HEK293 (cell line): Measurements from ENCODE around the gene CACNA1C.
A peak's percentile ranks its signal among the peaks of the same experiment; 100 is the strongest.

Experiments used
- CTCF ChIA-PET: fragments of 350-600 bp; formaldehyde crosslinking; extraction: SDS; loops from one replicate; lab custom pipeline; 2021; ENCODE audit warnings: antibody characterized with exemption; lab: Yijun Ruan, JAX
- POLR2A ChIA-PET: fragments of 300-600 bp; formaldehyde crosslinking; extraction: SDS; loops from one replicate; lab custom pipeline; 2020; ENCODE audit warnings: antibody characterized with exemption, inconsistent platforms; lab: Yijun Ruan, JAX
- H3K27ac ChIP-seq: fragments of 200-500 bp; sonication (Bioruptor generic); 2 replicates; pipeline ENCODE4 v1.5.1; 2014; ENCODE audit warnings: low read depth, low read length, control low read depth, inconsistent platforms; ENCODE audit errors: extremely low read depth
- H3K36me3 ChIP-seq, 2 experiments: fragments of 200-500 bp in 1 of 2; sonication (Bioruptor generic) in 1 of 2; 1 replicate in 1 of 2; 2 replicates in 1 of 2; pipeline ENCODE4 v1.5.1; 2014 to 2017; ENCODE audit warnings: inconsistent platforms in 2 of 2, low read length in 2 of 2; ENCODE audit not compliant: control insufficient read depth in 2 of 2, insufficient read depth in 1 of 2
- H3K4me1 ChIP-seq: fragments of 200-500 bp; sonication (Bioruptor generic); 2 replicates; pipeline ENCODE4 v1.5.1; 2014; ENCODE audit warnings: mild to moderate bottlenecking, low read length, inconsistent platforms; ENCODE audit not compliant: control insufficient read depth, insufficient read depth
- H3K4me3 ChIP-seq: 2 replicates; pipeline ENCODE4 v1.5.1; 2011; ENCODE audit warnings: low read depth, mild to moderate bottlenecking, control low read depth, low read length, moderate library complexity
- H3K9me3 ChIP-seq: fragments of 200-500 bp; sonication (Bioruptor generic); 2 replicates; pipeline ENCODE4 v1.5.1; 2014; ENCODE audit warnings: low read depth, low read length, inconsistent platforms; ENCODE audit not compliant: control insufficient read depth, insufficient read depth
- KLF1 ChIP-seq: fragments of 450-650 bp; formaldehyde crosslinking; IDR thresholded peaks from 2 replicates; pipeline ENCODE4 v1.5.1; 2016; ENCODE audit warnings: missing biosample characterization, missing genetic modification characterization
- KLF8 ChIP-seq: fragments of 450-650 bp; formaldehyde crosslinking; IDR thresholded peaks from 2 replicates; pipeline ENCODE4 v1.5.1; 2016; ENCODE audit warnings: missing biosample characterization, missing genetic modification characterization
- PRDM6 ChIP-seq: fragments of 450-650 bp; formaldehyde crosslinking; IDR thresholded peaks from 2 replicates; pipeline ENCODE4 v1.5.1; 2017; ENCODE audit warnings: missing biosample characterization, missing genetic modification characterization
- SCRT1 ChIP-seq: fragments of 450-650 bp; formaldehyde crosslinking; IDR thresholded peaks from 2 replicates; pipeline ENCODE4 v1.5.1; 2016; ENCODE audit warnings: missing biosample characterization, missing genetic modification characterization, borderline replicate concordance
- ZBTB20 ChIP-seq: fragments of 450-650 bp; formaldehyde crosslinking; IDR thresholded peaks from 2 replicates; pipeline ENCODE4 v1.5.1; 2016; ENCODE audit warnings: missing biosample characterization, missing genetic modification characterization
- ZFP69B ChIP-seq: fragments of 450-650 bp; formaldehyde crosslinking; IDR thresholded peaks from 2 replicates; pipeline ENCODE4 v1.5.1; 2016; ENCODE audit warnings: missing biosample characterization, missing genetic modification characterization
- ZNF133 ChIP-seq: fragments of 450-650 bp; formaldehyde crosslinking; IDR thresholded peaks from 2 replicates; pipeline ENCODE4 v1.5.1; 2016; ENCODE audit warnings: missing biosample characterization, missing genetic modification characterization
- ZNF280D ChIP-seq: fragments of 450-650 bp; formaldehyde crosslinking; IDR thresholded peaks from 2 replicates; pipeline ENCODE4 v1.5.1; 2016; ENCODE audit warnings: missing biosample characterization, missing genetic modification characterization
- ZNF501 ChIP-seq: fragments of 450-650 bp; formaldehyde crosslinking; IDR thresholded peaks from 2 replicates; pipeline ENCODE4 v1.5.1; 2016; ENCODE audit warnings: missing biosample characterization, missing genetic modification characterization
- ZNF549 ChIP-seq: fragments of 450-650 bp; IDR thresholded peaks from 2 replicates; pipeline ENCODE4 v1.5.1; 2018; ENCODE audit warnings: missing biosample characterization, missing genetic modification characterization, mild to moderate bottlenecking, inconsistent platforms, moderate library complexity
- ZNF768 ChIP-seq: fragments of 450-650 bp; formaldehyde crosslinking; IDR thresholded peaks from 2 replicates; pipeline ENCODE4 v1.5.1; 2018; ENCODE audit warnings: missing biosample characterization, mild to moderate bottlenecking, missing genetic modification characterization
- ZNF776 ChIP-seq: fragments of 450-650 bp; formaldehyde crosslinking; IDR thresholded peaks from 2 replicates; pipeline ENCODE4 v1.5.0; 2017; ENCODE audit warnings: missing biosample characterization, missing genetic modification characterization, borderline replicate concordance
- ZNF830 ChIP-seq: fragments of 450-650 bp; IDR thresholded peaks from 2 replicates; pipeline ENCODE4 v1.5.0; 2018; ENCODE audit warnings: missing biosample characterization, missing genetic modification characterization, low read depth, mild to moderate bottlenecking, moderate library complexity
- TF ChIP-seq, protein P1 (sequence below): sonication (generic); formaldehyde crosslinking; IDR thresholded peaks from 2 replicates; pipeline ENCODE4 v1.8.1; 2022; ENCODE audit warnings: mild to moderate bottlenecking, moderate library complexity, missing genetic modification reagents
- TF ChIP-seq, protein P2 (sequence below): fragments of 450-650 bp; formaldehyde crosslinking; IDR thresholded peaks from 2 replicates; pipeline ENCODE4 v1.5.1; 2016; ENCODE audit warnings: missing biosample characterization, missing genetic modification characterization
- TF ChIP-seq, protein P3 (sequence below): fragments of 450-650 bp; formaldehyde crosslinking; IDR thresholded peaks from 2 replicates; pipeline ENCODE4 v1.5.1; 2017; ENCODE audit warnings: missing biosample characterization, mild to moderate bottlenecking, missing genetic modification characterization, moderate library complexity

The CACNA1C gene

GRCh38 chr12:2422591-2422990 is 369.8 kb downstream of the CACNA1C start (continued):
- no peak for TF ChIP-seq ZNF280D (tag by site-specific recombination)
- no peak for TF ChIP-seq ZBTB20 (tag by site-specific recombination)
- TF ChIP-seq ZNF776 (tag by site-specific recombination), result no peak
- TF ChIP-seq ZNF768 (tag by site-specific recombination), result no peak
- TF ChIP-seq ZNF133, result no peak
- TF ChIP-seq ZNF549 (tag by site-specific recombination), result no peak

DNA sequence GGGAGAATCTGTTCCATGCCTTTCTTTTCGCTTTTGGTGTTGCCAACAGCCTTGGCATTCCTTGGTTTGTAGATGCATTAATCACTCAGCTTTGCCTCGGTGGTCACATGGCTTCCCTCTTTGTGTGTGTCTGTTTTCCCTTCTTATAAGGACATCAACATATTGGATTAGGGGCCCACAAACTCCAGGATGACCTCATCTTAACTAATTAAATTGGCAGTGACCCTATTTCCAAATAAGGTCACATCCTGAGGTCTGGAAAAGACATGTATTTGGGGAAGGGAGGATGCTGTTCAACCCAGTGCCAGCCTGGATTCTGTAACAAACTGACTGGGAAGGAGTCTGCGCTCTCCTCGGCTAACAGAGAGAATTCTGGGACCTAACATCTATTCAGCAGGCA is 376.2 kb downstream of the CACNA1C start:
- H3K4me1 ChIP-seq, result no peaks in the 10 kb centered on the region
- TF ChIP-seq ZNF501 (tag by site-specific recombination) (no peak), ZFP69B (tag by site-specific recombination) (peak; percentile 81; the same call in 1 of the 2 replicates), ZNF768 (tag by site-specific recombination) (no peak), ZNF830 (tag by site-specific recombination) (no peak), PRDM6 (no peak), KLF8 (no peak)
- TF ChIP-seq, protein P1, sequence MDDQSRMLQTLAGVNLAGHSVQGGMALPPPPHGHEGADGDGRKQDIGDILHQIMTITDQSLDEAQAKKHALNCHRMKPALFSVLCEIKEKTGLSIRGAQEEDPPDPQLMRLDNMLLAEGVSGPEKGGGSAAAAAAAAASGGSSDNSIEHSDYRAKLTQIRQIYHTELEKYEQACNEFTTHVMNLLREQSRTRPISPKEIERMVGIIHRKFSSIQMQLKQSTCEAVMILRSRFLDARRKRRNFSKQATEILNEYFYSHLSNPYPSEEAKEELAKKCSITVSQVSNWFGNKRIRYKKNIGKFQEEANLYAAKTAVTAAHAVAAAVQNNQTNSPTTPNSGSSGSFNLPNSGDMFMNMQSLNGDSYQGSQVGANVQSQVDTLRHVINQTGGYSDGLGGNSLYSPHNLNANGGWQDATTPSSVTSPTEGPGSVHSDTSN (CRISPR knock-in tag), result no peak
- TF ChIP-seq, protein P2, sequence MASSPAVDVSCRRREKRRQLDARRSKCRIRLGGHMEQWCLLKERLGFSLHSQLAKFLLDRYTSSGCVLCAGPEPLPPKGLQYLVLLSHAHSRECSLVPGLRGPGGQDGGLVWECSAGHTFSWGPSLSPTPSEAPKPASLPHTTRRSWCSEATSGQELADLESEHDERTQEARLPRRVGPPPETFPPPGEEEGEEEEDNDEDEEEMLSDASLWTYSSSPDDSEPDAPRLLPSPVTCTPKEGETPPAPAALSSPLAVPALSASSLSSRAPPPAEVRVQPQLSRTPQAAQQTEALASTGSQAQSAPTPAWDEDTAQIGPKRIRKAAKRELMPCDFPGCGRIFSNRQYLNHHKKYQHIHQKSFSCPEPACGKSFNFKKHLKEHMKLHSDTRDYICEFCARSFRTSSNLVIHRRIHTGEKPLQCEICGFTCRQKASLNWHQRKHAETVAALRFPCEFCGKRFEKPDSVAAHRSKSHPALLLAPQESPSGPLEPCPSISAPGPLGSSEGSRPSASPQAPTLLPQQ (tag by site-specific recombination), result peak; percentile 82
- no peak overlapping the region for H3K4me3 ChIP-seq
- no peaks in the 10 kb centered on the region for H3K9me3 ChIP-seq
- ChIA-PET CTCF (interaction anchor here (0.6 kb wide), 1 partner anchor 268 kb away, joined by 3 read pairs; no protein-coding TSS in a partner anchor), POLR2A (no interaction called here)
- H3K36me3 ChIP-seq, result no peaks in the 10 kb centered on the region
- no peak overlapping the region for H3K27ac ChIP-seq

- ChIA-PET POLR2A (no interaction called here), CTCF (interaction anchor here (0.6 kb wide), 1 partner anchor 350 kb away, joined by 3 read pairs; no protein-coding TSS in a partner anchor)
- Histone ChIP-seq H3K9me3 (no peaks in the 10 kb centered on the region), H3K36me3 (no peaks in the 10 kb centered on the region), H3K27ac (no peak overlapping the region), H3K4me3 (no peak overlapping the region), H3K4me1 (no peaks in the 10 kb centered on the region)
- TF ChIP-seq KLF1 (tag by site-specific recombination), result no peak
- TF ChIP-seq, protein P3, sequence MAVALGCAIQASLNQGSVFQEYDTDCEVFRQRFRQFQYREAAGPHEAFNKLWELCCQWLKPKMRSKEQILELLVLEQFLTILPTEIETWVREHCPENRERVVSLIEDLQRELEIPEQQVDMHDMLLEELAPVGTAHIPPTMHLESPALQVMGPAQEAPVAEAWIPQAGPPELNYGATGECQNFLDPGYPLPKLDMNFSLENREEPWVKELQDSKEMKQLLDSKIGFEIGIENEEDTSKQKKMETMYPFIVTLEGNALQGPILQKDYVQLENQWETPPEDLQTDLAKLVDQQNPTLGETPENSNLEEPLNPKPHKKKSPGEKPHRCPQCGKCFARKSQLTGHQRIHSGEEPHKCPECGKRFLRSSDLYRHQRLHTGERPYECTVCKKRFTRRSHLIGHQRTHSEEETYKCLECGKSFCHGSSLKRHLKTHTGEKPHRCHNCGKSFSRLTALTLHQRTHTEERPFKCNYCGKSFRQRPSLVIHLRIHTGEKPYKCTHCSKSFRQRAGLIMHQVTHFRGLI (tag by site-specific recombination), result peak; percentile 51; the same call in 1 of the 2 replicates
- no peak for TF ChIP-seq SCRT1 (tag by site-specific recombination)
Measured at GRCh38 chr12:2431810-2432209, 379.0 kb downstream of the CACNA1C start.
